ENCODE results near the gene NKX2-4.

GRCh38 chr20:21390768-21391167 is 6.6 kb downstream of the NKX2-4 start:
- TF ChIP-seq CTCF (IDR thresholded peaks at IDR 0.05) (no peak), POLR2A (IDR thresholded peaks at IDR 0.05) (no peak)
